Mammary microvascular endothelial cell (primary cell): Measurements from ENCODE around the gene CMA1. TPM values are rescaled to one million over a fixed set of nuclear protein-coding genes. Genes with fewer than 3 reads are reported as not detected.

Source experiments
- total RNA-seq: library from RNA; depleted of rRNA; stranded (reverse); fragments of >200 nt; gene quantifications from 2 replicates; pipeline ENCODE4 v1.2.3, GENCODE V29; 2015

CMA1 gene
- not detected in 2 replicates for total RNA-seq

DNA sequence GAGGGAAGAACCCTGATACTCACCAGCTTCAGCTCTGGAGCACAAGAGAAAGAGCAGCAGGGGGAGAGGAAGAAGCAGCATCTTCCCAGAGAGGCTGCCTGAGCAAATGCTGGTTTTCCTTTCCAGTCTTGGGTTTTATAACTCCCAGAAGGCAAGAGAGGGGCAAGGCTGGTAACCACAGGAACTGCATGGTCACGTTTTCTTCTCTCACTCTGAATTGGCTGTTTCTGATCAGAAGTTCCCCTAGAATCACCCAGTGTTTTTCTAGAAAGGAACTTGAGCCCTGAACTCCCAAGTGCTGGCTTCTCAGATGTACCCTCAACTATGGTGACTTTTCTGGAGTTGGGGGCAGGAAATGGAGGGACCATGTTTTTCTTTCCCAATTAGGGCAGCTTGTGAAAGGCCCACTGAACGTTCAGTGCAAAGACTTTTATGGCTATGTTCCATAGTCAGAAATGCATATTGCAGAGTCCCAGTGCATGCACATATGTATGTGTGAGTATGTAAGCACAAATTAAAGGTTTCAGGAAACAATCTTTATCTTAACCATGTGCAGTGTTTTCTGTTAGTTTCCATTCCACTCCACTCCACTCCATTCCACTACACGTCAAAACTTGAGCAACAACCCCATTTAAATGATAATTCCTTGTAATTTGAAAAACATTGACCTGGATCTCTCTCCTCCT, at the start of gene CMA1:
Gene CMA1, minus strand, starts transcription at position 111 of the 686 bp plus-strand sequence. Its CDS starts 30 bp downstream, at position 81.

Other genes with a start within 250 kb of the CMA1 start
- 0.27 and 2.1 TPM in 2 replicates for gene TGM1, start 245.1 kb downstream of the CMA1 start, total RNA-seq
- gene RABGGTA, start 236.7 kb downstream of the CMA1 start, total RNA-seq, result 33.1 and 48.0 TPM in 2 replicates
- 25.0 and 29.0 TPM in 2 replicates for gene DHRS1, start 208.5 kb downstream of the CMA1 start, total RNA-seq
- 25.0 and 27.2 TPM in 2 replicates for gene NOP9, start 208.4 kb downstream of the CMA1 start, total RNA-seq
- 14.5 and 19.0 TPM in 2 replicates for gene CIDEB, start 200.3 kb downstream of the CMA1 start, total RNA-seq
- 3.9 and 5.0 TPM in 2 replicates for gene LTB4R2, start 198.1 kb downstream of the CMA1 start, total RNA-seq
- gene LTB4R, start 196.8 kb downstream of the CMA1 start, total RNA-seq, result 12.9 and 16.3 TPM in 2 replicates
- 21.3 and 26.8 TPM in 2 replicates for gene ADCY4, start 173.2 kb downstream of the CMA1 start, total RNA-seq
- gene RIPK3, start 168.3 kb downstream of the CMA1 start, total RNA-seq, result 2.3 and 4.4 TPM in 2 replicates
- 4.1 and 9.0 TPM in 2 replicates for gene NFATC4, start 140.1 kb downstream of the CMA1 start, total RNA-seq
- gene NYNRIN, start 109.3 kb downstream of the CMA1 start, total RNA-seq, result 4.8 and 5.5 TPM in 2 replicates
- 0.20 and 2.2 TPM in 2 replicates for gene CBLN3, start 78.6 kb downstream of the CMA1 start, total RNA-seq
- gene KHNYN, start 78.3 kb downstream of the CMA1 start, total RNA-seq, result 27.6 and 31.2 TPM in 2 replicates
- gene SDR39U1, start 65.5 kb downstream of the CMA1 start, total RNA-seq, result 18.0 and 18.9 TPM in 2 replicates
- not detected in 2 replicates for gene CTSG, start 68.0 kb upstream of the CMA1 start, total RNA-seq
- not detected in 2 replicates for gene GZMH, start 101.4 kb upstream of the CMA1 start, total RNA-seq
- gene GZMB, start 125.9 kb upstream of the CMA1 start, total RNA-seq, result not detected in 2 replicates